Upper lobe of left lung (tissue), 6 donors: Measurements from ENCODE around the gene NACC2. TPM values are rescaled to one million over a fixed set of nuclear protein-coding genes. Genes with fewer than 3 reads are reported as not detected.

ENCODE experiments used
- ATAC-seq, 2 donors: fragments of 200-7000 bp; cut with Tn5 transposase; one replicate each; pipeline ENCODE4 v1.9.1; 2022; ENCODE audit warnings: mild to moderate bottlenecking in 2 of 2, moderate library complexity in 2 of 2; ENCODE audit not compliant: low FRiP score in 2 of 2
- DNase-seq, 2 donors: peaks; one replicate each; pipeline ENCODE4 v3.0.0-alpha.2; 2019 to 2020
- H3K27ac ChIP-seq, 4 donors: fragments of 200-600 bp; sonication (generic); one replicate each; pipeline ENCODE4 v1.5.1; 2016 to 2019
- H3K27me3 ChIP-seq, 4 donors: fragments of 200-600 bp; sonication (generic); one replicate each; pipeline ENCODE4 v1.5.1; 2017 to 2019
- H3K36me3 ChIP-seq, 4 donors: fragments of 200-600 bp; sonication (generic); one replicate each; pipeline ENCODE4 v1.5.1; 2016 to 2019
- H3K4me1 ChIP-seq, 4 donors: fragments of 200-600 bp; sonication (generic); one replicate each; pipeline ENCODE4 v1.5.1; 2018 to 2019
- H3K4me3 ChIP-seq, 4 donors: fragments of 200-600 bp; sonication (generic); one replicate each; pipeline ENCODE4 v1.5.1; 2017 to 2019; ENCODE audit warnings: mild to moderate bottlenecking in 2 of 4, moderate library complexity in 1 of 4
- H3K9me3 ChIP-seq, 4 donors: fragments of 200-600 bp; sonication (generic); one replicate each; pipeline ENCODE4 v1.5.1; 2018 to 2019
- EP300 ChIP-seq, 4 donors: sonication (generic); formaldehyde crosslinking; IDR thresholded peaks; one replicate each; pipeline ENCODE4 v1.5.1; 2017; ENCODE audit warnings: antibody characterized with exemption in 4 of 4, control low read depth in 2 of 4
- POLR2A ChIP-seq, 4 donors: fragments of 450-650 bp; IDR thresholded peaks; one replicate each; pipeline ENCODE4 v1.5.1; 2016 to 2017; ENCODE audit warnings: antibody characterized with exemption in 4 of 4, mild to moderate bottlenecking in 2 of 4
- POLR2AphosphoS5 ChIP-seq, 2 donors: sonication (generic); formaldehyde crosslinking; IDR thresholded peaks; one replicate each; pipeline ENCODE4 v1.5.1; 2017; ENCODE audit warnings: antibody characterized with exemption in 2 of 2
- WGBS, 2 donors: methylation state at CpG; one replicate each; pipeline ENCODE4 v1.1.5; 2017 to 2018; 5-methylcytosine and 5-hydroxymethylcytosine counted together
- total RNA-seq, 6 donors: library from RNA; depleted of rRNA in 4 of 6; stranded (reverse); fragments of >200 nt in 4 of 6; gene quantifications; one replicate each; pipeline versions ENCODE4 v1.1.0 to v1.2.1, GENCODE V29; 2016 to 2021
- TF ChIP-seq, protein P1 (sequence below), 6 experiments: fragments of 450-650 bp in 4 of 6; fragments of 200-600 bp in 2 of 6; sonication (generic) in 2 of 6; IDR thresholded peaks; one replicate each; pipeline ENCODE4 v1.5.1; 2016 to 2019; ENCODE audit warnings: antibody characterized with exemption in 6 of 6
- donor health status: DM: no; HTN: no; CAD: no; lungs with moderate emphysema.
- donor health status: DM: no; HTN: yes; CAD: no; lungs with severe emphysema.

Gene NACC2
- total RNA-seq, 6 donors from 2014 or later, result 16.8 to 38.4 (median 31.3) TPM

DNA sequence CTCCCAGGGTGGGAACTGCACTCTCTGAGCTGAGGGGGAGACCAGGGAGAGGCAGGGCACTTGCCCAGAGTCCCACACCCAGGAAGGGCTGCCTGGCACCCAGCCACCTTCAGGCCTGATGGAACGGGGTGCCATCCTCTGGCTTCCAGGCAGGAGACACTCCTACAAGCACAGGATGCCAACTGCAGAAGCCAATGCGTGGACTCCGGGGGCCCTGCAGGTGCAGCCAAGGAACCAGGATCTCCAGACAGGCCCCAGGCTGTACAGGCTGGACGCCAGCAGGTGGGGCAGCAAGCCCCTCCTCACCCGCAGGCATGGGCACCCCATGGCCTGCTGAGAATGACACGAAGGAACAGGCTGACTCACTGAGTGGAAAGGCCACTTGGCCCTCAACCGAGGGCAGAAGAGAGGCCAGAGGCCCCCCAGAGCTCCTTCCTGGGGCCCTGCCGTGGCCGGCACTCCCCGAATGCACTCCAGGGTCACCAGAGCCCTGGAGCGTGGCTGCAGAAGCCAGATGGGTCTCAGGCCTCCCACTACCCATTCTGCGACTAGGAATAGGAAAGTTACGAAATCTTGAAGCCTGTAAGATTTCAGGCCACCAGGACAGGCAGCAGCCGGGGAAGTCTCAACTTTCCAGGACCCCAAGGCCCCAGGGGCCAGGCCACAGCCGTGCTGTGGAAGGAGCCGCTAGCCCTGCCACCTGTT, 15.7 kb downstream of the NACC2 start:
- peaks cover 0 to 12% (median 5%) of the 10 kb centered on the region in 4 donors for H3K36me3 ChIP-seq
- H3K4me1 ChIP-seq, result peaks cover 35 to 55% (median 40%) of the 10 kb centered on the region in 4 donors
- TF ChIP-seq POLR2A (IDR thresholded peaks at IDR 0.05) (no peak), EP300 (IDR thresholded peaks at IDR 0.05) (no peak), POLR2AphosphoS5 (IDR thresholded peaks at IDR 0.05) (no peak)
- TF ChIP-seq, protein P1, sequence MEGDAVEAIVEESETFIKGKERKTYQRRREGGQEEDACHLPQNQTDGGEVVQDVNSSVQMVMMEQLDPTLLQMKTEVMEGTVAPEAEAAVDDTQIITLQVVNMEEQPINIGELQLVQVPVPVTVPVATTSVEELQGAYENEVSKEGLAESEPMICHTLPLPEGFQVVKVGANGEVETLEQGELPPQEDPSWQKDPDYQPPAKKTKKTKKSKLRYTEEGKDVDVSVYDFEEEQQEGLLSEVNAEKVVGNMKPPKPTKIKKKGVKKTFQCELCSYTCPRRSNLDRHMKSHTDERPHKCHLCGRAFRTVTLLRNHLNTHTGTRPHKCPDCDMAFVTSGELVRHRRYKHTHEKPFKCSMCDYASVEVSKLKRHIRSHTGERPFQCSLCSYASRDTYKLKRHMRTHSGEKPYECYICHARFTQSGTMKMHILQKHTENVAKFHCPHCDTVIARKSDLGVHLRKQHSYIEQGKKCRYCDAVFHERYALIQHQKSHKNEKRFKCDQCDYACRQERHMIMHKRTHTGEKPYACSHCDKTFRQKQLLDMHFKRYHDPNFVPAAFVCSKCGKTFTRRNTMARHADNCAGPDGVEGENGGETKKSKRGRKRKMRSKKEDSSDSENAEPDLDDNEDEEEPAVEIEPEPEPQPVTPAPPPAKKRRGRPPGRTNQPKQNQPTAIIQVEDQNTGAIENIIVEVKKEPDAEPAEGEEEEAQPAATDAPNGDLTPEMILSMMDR (IDR thresholded peaks at IDR 0.05), result no peak
- DNase-seq (peak in 1 of 2 donors; percentile 51), ATAC-seq (peak in 1 of 2 donors; percentile 1)
- no peaks in the 10 kb centered on the region for H3K27me3 ChIP-seq
- H3K4me3 ChIP-seq, result no peak overlapping the region
- H3K27ac ChIP-seq, result peak overlapping the region in 3 of 4 donors; percentile 38 to 58 (median 47)
- H3K9me3 ChIP-seq, result no peaks in the 10 kb centered on the region
- WGBS, 2 donors, result 47 to 61% methylated on average over 4 to 13 of the region's 16 CpGs

DNA sequence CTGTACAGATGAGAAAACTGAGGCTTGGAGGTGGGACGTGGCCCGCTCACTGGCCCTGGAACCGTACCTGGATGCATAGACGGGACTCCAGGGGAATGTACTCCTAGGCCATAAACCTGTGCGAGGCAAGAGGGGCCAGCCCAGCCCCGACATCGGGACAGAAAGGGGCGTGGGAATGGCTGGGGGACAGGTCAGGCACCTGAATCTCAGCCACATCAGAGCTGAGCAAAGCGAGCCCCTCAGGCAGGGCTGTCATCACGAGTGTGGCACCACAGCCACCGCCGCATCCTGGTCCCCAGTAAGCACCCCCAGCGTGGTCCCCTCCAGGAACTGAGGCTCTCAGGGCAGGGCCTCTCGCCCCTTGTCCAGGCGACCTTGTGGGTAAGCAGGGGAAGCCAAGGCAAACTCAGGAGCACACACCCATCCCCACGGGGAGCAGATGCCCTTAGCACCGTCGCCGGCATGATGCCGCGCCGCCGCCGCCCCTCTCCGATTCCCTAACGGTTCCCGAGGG, 16.5 kb downstream of the NACC2 start:
- peaks cover 35 to 54% (median 39%) of the 10 kb centered on the region in 4 donors for H3K4me1 ChIP-seq

GRCh38 chr9:136078024-136078423, 17.1 kb downstream of the NACC2 start:
- WGBS, 2 donors, result 88 to 91% methylated on average over 12 of the region's 12 CpGs
- no peak for DNase-seq
- TF ChIP-seq POLR2AphosphoS5 (IDR thresholded peaks at IDR 0.05), result no peak
- no peak for TF ChIP-seq POLR2A (IDR thresholded peaks at IDR 0.05)
- TF ChIP-seq EP300 (IDR thresholded peaks at IDR 0.05), result no peak
- TF ChIP-seq, protein P1 (IDR thresholded peaks at IDR 0.05), result no peak

More for the DNA sequence above, 16.5 kb downstream of the NACC2 start:
- no peak overlapping the region for H3K4me3 ChIP-seq
- H3K9me3 ChIP-seq, result no peaks in the 10 kb centered on the region
- ATAC-seq (no peak), DNase-seq (peak in 1 of 2 donors; percentile 75)
- TF ChIP-seq EP300 (IDR thresholded peaks at IDR 0.05), result no peak
- TF ChIP-seq, protein P1 (IDR thresholded peaks at IDR 0.05), result no peak
- no peak for TF ChIP-seq POLR2A (IDR thresholded peaks at IDR 0.05)
- TF ChIP-seq POLR2AphosphoS5 (IDR thresholded peaks at IDR 0.05), result no peak
- peaks cover 0 to 13% (median 5%) of the 10 kb centered on the region in 4 donors for H3K36me3 ChIP-seq
- no peaks in the 10 kb centered on the region for H3K27me3 ChIP-seq
- H3K27ac ChIP-seq, result no peak overlapping the region
- WGBS, 2 donors, result 88 to 90% methylated on average over 20 to 22 of the region's 27 CpGs

DNA sequence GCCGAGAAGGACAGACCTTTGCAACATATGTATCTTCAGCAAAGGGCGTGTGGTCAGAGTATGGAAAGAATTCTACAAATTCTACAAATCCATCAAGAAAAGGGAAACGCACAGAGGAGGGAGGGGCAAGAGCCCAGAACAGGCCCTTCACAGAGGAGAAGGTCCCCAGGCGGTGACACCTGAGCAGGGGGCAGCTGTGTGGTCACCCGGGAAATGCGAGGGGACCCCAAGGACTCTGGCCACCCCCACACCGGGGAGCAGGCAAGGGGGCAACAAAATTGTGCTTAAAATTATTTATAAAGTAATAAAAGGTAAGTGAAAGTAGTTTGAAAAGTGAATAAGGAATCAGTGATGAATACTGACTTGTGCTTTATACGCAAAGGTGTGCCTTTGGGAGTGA, 17.6 kb downstream of the NACC2 start:
- DNase-seq (no peak), ATAC-seq (no peak)
- WGBS, 2 donors, result 76 to 84% methylated on average over 8 of the region's 8 CpGs
- no peak overlapping the region for H3K4me3 ChIP-seq
- no peaks in the 10 kb centered on the region for H3K27me3 ChIP-seq
- peak overlapping the region in 1 of 4 donors; percentile 3 for H3K27ac ChIP-seq
- H3K36me3 ChIP-seq, result peaks cover 0 to 13% (median 3%) of the 10 kb centered on the region in 4 donors
- TF ChIP-seq POLR2AphosphoS5 (IDR thresholded peaks at IDR 0.05), result no peak
- TF ChIP-seq EP300 (IDR thresholded peaks at IDR 0.05), result no peak
- TF ChIP-seq POLR2A (IDR thresholded peaks at IDR 0.05), result no peak
- TF ChIP-seq, protein P1 (IDR thresholded peaks at IDR 0.05), result no peak
- H3K4me1 ChIP-seq, result peaks cover 35 to 47% (median 38%) of the 10 kb centered on the region in 4 donors
- no peaks in the 10 kb centered on the region for H3K9me3 ChIP-seq

More at GRCh38 chr9:136078024-136078423, 17.1 kb downstream of the NACC2 start:
- peaks cover 35 to 52% (median 39%) of the 10 kb centered on the region in 4 donors for H3K4me1 ChIP-seq
- H3K27ac ChIP-seq, result no peak overlapping the region
- H3K9me3 ChIP-seq, result no peaks in the 10 kb centered on the region
- H3K36me3 ChIP-seq, result peaks cover 0 to 13% (median 5%) of the 10 kb centered on the region in 4 donors
- no peaks in the 10 kb centered on the region for H3K27me3 ChIP-seq
- no peak for ATAC-seq
- no peak overlapping the region for H3K4me3 ChIP-seq
